HG02798 (cell line): ENCODE results near the gene CNTNAP2.

Source experiments
- ATAC-seq: cut with Tn5 transposase; IDR thresholded peaks from one replicate; pipeline ENCODE4 v1.9.1; 2021; ENCODE audit warnings: mild to moderate bottlenecking; ENCODE audit not compliant: unreplicated experiment, poor library complexity

The CNTNAP2 gene

GRCh38 chr7:147279514-147279913 is 1162.9 kb downstream of the CNTNAP2 start:
- no peak for ATAC-seq

GRCh38 chr7:147279964-147280374 is 1163.4 kb downstream of the CNTNAP2 start:
- ATAC-seq = no peak

GRCh38 chr7:147282204-147282603 is 1165.6 kb downstream of the CNTNAP2 start:
- no peak for ATAC-seq

- ATAC-seq = no peak
These were observed 1179.6 kb downstream of the CNTNAP2 start for GRCh38 chr7:147296201-147296600.

GRCh38 chr7:147296986-147297385 is 1180.4 kb downstream of the CNTNAP2 start:
- no peak for ATAC-seq

GRCh38 chr7:147298611-147299043 is 1182.0 kb downstream of the CNTNAP2 start:
- ATAC-seq = no peak

- ATAC-seq = no peak
These were observed 1183.7 kb downstream of the CNTNAP2 start for GRCh38 chr7:147300293-147300692.

GRCh38 chr7:147304376-147304775 is 1187.8 kb downstream of the CNTNAP2 start:
- no peak for ATAC-seq

- no peak for ATAC-seq
These were observed 1189.2 kb downstream of the CNTNAP2 start for GRCh38 chr7:147305827-147306226.

GRCh38 chr7:147308539-147308938 is 1191.9 kb downstream of the CNTNAP2 start:
- ATAC-seq = no peak

- ATAC-seq = no peak
These were observed 1194.7 kb downstream of the CNTNAP2 start for GRCh38 chr7:147311336-147311735.

- no peak for ATAC-seq
These were observed 1204.9 kb downstream of the CNTNAP2 start for GRCh38 chr7:147321504-147321903.

- no peak for ATAC-seq
These were observed 1216.4 kb downstream of the CNTNAP2 start for GRCh38 chr7:147332988-147333387.

- ATAC-seq = no peak
These were observed 1246.5 kb downstream of the CNTNAP2 start for GRCh38 chr7:147363101-147363500.

GRCh38 chr7:147376192-147376591 is 1259.6 kb downstream of the CNTNAP2 start:
- ATAC-seq = no peak

GRCh38 chr7:147380926-147381325 is 1264.3 kb downstream of the CNTNAP2 start:
- no peak for ATAC-seq

- ATAC-seq = no peak
These were observed 1277.7 kb downstream of the CNTNAP2 start for GRCh38 chr7:147394329-147394728.

GRCh38 chr7:147400221-147400689 is 1283.7 kb downstream of the CNTNAP2 start:
- no peak for ATAC-seq

GRCh38 chr7:147400925-147401324 is 1284.3 kb downstream of the CNTNAP2 start:
- ATAC-seq = no peak

GRCh38 chr7:147405621-147406020 is 1289.0 kb downstream of the CNTNAP2 start:
- ATAC-seq = no peak

- no peak for ATAC-seq
These were observed 1290.0 kb downstream of the CNTNAP2 start for GRCh38 chr7:147406521-147407135.

- no peak for ATAC-seq
These were observed 1294.5 kb downstream of the CNTNAP2 start for GRCh38 chr7:147411096-147411495.
